GM18517 (cell line): ENCODE data around the gene MRPL40.

ENCODE experiments used
- ATAC-seq: cut with Tn5 transposase; IDR thresholded peaks from one replicate; pipeline ENCODE4 v1.9.1; 2021; ENCODE audit warnings: mild to moderate bottlenecking, moderate library complexity; ENCODE audit not compliant: unreplicated experiment

Gene MRPL40

GRCh38 chr22:19432133-19432851 is at the start of gene MRPL40:
Gene MRPL40 (plus strand): TSS chr22:19432545. CDS start chr22:19432555, 10 bp downstream.
- ATAC-seq, result peak; percentile 69

GRCh38 chr22:19383292-19383691 is 49.1 kb upstream of the MRPL40 start:
- no peak for ATAC-seq

DNA sequence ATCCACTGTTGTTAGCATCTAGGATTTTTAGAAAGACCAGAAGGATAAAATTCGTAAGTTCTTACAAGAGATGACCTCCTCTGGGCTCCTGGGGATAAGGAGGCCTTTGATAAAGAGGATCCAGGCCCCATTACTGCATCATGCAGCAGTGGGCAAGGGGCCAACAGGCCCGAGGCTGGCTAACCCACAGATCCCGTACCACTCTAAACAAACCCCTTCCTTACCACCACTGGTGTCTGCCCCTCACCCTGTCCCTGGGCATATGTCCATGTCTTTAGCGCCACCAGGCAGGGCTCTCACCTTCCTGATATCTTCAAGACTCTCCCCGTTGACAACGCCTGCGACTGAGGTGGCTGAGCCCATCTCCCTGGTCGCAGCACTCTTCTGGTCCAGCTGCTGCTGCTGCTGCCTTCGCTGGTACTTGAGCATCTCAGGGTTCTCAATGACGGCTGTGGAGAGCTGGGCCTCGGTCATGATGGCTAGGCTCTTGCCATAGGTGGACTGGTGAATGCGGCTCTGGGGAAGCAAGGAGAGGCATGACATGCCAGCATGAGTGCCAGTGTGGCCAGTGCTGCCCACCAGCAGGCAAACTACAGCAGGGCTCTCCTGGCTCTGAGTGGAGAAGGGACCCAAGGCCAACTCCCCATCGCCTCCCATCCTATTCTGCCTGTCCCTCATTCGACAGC is 47.0 kb upstream of the MRPL40 start:
- ATAC-seq, result no peak

DNA sequence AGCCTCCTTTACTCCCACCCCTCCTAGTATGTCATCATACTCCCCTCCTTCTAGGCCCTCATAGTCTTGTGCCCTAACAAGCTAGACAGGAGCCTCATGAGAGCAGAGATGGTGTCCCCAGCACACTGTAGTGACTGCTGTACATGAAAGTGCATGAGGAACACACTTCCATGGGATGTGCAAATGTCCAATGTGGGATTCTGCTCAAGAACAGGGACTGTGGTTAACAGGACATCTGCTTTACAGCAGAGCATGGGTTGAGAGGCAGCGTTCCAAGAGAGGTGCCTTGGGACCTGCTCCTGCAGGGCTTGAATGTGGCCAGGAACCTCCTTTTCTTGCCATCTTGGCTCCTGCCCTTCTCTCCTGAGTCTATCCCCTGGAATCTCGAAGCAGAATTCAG is 46.1 kb upstream of the MRPL40 start:
- no peak for ATAC-seq

GRCh38 chr22:19387038-19387437 is 45.3 kb upstream of the MRPL40 start:
- ATAC-seq, result no peak

DNA sequence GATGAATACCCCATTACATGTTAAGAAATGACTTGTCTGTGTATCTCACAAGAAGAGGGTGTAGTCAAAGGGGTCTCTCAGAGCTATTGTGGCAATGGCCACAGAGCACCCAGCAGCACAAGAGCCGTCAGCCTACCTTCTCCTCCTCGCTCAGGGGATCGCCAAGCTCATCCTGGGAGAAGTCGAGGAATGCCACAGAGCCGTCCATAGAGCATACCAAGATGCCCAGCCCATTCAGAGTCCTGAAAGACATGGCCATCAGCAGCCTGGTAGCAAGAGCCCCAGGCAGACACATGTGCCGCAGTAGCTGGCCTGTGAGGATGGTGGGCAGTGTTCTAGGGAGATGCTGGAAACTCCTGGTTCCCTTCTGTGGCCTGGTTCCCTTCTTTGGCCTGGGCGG is 44.8 kb upstream of the MRPL40 start:
- ATAC-seq, result no peak

DNA sequence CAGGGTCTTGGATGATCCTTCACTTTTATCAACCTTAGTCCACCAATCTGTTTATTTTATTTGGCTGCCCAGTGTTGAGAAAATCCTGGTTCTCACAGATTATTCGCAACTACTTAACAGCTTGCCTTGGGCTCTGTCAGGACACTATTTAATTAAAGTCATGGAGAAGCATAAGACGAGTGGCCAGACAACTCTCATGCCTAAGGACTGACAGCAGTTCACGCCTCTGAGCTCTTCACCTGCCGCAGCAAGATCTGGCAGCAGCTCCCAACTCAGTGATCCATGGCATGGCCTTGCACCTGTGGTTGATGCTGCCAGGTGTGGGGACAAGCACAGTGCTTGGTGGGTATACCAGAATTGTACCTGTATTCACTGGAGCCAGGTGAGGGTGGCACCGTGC is 38.6 kb upstream of the MRPL40 start:
- ATAC-seq, result no peak

- ATAC-seq, result no peak
Observed at GRCh38 chr22:19394274-19395050, 37.9 kb upstream of the MRPL40 start.

DNA sequence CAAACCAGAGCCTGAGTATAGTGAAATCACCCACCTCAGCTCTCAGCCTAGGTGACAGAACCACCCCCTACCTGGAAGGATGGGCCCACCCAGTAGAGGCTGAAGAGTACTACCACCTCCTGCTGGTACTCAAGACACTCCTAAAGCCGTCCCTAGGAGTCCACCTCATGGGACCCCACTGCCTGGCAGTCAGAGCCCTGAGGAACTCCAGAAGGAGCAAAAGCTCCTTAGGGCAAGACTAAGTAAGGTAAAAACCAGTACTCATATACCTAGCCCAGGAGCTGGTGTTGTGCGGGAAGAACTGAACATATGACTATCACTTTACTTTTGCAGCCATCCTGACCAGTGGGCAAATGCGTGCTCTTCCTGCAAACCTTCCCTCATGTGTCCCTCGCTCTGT is 37.1 kb upstream of the MRPL40 start:
- ATAC-seq, result no peak

DNA sequence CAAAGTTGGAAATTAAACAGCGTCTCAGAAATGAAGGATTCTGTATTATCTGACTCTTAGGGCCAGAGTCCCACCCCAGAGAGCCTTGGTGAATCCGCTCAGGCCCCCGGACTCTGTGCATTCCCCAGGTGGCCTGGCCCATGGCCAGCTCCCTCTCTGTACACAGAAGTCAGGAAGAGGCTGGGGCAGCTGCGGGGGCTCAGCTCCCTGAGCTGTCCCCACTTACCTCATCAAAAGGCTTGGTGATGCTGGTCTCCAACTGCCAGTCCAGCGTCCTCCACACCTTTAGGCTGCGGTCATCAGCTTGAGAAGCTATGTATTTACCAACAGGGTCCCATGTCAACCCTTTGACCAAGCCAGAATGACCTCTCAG is 35.8 kb upstream of the MRPL40 start:
- no peak for ATAC-seq

- ATAC-seq, result no peak
Observed at GRCh38 chr22:19396934-19397733, 35.2 kb upstream of the MRPL40 start.

DNA sequence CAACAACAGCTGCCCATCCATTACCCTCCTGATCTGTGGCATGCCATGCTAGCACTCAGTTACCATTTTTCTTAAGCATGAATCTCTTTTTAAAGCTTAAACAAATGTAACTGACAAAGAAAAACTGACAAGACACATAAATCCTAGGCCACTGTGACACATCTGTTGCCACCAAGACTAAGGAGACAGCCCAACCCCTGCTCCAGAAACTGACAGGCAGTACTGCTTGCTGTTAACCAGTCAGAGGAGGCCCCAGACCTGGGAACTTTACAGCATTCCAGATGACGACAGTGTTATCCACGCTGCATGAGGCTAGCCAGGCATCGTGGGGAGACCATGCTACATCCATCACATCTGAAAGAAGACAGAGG is 34.6 kb upstream of the MRPL40 start:
- no peak for ATAC-seq

DNA sequence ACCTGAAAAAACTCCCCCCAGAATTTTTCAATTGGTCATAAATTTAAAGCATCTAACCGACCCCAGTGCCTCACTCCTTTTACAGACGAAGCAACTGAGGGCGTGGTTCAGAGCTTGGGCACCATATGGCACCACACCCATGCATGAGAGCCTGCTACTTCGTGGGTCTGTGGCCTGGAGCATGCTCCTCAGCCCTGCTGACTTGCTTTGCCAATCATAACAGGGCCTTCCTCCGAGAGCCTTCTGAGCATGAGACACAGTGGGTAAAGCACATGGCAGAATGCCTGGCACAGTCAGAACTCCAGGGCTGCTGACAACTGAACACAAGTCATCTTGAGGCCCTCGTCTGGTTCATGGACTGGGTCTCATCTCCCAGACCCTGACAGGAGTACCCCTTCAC is 34.1 kb upstream of the MRPL40 start:
- ATAC-seq, result no peak

DNA sequence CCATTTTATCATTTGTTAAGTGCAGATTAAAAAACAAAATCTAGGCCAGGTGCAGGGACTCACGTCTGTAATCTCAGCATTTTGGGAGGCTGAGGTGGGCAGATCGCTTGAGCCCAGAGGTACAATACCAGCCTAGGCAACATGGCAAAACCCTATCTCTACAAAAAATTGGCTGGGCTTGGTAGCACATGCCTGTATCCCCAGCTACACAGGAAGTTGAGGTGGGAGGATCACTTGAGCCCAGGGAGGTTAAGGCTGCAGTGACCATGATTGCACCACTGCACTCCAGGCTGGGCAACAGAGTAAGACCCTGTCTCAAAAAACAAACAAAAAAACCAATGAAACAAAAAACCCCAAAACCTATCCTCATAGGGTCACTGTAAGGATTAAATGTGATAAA is 33.7 kb upstream of the MRPL40 start:
- no peak for ATAC-seq

DNA sequence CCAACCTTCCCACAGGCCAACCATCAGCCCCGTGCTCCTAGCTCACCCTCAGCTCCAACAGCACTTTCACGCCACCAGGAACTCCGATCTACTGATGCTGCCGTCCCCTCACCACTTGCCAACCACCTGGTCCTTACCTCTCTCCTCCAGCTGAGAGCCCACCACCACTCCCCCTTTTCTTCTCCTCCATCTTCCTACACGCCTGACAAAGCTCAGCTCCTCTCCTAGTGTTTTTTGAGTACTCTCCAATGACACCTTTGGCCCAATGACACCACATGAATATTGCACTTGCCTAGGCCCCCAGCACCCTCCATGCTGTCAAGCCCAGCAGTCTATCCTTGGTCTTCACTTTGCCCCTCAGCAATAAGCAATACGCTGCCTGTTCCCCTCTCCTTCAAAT is 31.5 kb upstream of the MRPL40 start:
- no peak for ATAC-seq

DNA sequence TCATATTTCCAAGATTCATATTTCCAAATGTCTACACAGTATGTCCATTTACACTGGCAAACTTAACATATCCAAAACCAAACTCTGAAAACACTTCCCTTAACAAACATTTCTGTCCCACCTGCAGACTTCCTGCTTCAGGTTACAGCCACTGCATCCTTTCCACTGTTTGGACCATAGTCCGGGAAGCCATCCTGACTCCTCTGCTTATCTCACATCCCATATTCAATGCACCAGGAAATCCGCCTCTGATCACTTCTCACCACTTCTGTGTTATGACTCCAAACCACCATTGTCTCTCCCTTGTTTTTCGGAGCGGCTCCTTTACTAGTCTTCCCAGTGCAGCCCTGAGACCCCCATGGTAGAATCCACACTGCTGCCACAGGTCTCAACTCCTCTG is 30.9 kb upstream of the MRPL40 start:
- no peak for ATAC-seq

DNA sequence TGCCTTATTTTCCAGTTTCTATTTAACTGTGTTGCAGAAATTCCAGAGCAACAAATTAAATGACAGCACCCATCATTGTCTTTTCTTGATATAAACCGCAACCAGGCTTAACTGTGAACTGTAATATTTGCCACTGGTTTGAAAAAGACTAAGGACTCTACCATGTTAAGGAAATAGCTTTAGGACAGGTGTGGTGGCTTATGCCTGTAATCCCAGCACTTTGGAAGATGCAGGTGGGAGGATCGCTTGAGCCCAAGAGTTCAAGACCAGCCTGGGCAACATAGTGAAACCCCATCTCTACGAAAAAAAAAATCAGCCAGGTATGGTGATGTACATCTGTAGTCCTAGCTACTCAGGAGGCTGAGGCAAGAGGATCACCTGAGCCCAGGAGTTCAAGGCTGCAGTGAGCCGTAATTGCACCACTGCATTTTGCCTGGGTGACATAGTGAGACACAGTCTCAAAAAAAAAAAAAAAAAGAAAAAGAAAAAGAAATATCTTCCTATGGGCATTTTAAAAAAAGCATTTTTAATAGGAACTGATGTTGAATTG is 29.6 kb upstream of the MRPL40 start:
- no peak for ATAC-seq

DNA sequence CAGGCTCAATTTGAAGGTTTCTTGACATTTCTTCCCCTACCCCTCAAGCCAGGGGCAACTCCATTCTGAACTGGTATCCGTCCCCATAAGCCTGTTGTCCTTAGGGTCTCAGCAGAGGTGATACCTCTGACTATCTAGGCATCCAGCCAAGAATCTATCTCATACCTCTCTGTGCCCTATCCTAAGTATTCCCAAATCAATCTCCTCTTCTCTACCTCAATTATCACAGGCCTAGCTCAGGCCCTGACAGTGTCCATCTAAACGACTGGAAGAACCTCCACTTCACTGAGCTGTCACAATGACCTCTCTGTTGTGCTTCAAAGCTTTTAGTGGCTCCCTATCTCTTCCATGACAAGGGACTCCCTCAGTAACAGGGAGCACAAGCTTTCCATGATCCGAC is 27.7 kb upstream of the MRPL40 start:
- no peak for ATAC-seq

DNA sequence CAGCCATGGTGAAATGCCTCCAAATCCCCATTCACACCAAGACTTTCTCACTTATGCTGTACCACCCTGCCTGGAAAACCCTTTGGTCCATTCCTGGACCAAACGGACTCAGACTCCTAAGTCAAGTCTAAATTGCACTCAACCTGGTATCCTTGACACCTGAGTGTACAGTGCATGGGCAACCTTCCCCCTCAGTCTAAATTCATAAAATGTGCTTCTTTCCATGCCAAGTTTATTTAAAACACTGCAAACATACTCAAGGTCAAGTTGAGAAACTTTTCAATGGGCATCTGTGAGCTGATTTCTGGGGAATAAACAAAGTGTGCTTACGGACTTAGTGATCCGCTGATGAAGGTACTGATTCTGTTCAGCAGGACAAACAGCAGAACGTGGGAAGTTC is 27.2 kb upstream of the MRPL40 start:
- ATAC-seq, result no peak

- no peak for ATAC-seq
Observed at GRCh38 chr22:19405652-19406051, 26.7 kb upstream of the MRPL40 start.

DNA sequence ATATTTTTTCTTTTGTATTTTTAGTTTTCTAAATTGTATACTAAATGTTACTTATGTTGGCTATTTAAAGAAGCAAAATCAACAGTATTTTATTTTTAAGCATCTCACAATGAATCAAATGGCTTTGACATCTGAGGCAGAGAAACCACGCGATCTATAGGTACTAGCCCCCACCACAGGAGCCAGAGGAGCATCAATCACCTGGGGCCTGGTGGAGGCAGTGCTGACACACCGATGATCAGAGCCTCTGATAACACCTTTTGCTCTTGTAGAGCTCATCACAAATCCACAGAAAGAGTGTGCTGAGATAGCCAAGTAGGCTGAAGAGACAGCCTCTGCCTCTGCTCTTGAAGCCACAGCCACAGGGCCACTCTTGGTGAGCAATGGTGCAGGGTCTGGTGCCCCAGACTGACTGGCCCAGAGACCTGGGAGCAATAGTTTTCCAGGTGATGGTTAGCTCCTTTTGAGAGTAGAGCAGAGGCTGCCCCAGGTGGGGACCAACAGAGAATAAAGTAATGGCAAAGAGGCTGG is 26.0 kb upstream of the MRPL40 start:
- no peak for ATAC-seq
